ENCODE data around the gene CNN2. TPM values are rescaled to one million over a fixed set of nuclear protein-coding genes. Genes with fewer than 3 reads are reported as not detected.

Gene CNN2
- total and polyA plus RNA-seq, 9 of the 15 experiments (the other 6 are each of a cell fraction or from before 2014, with no cell fraction given), result 12.1 to 174 (median 52.7) TPM

- TF ChIP-seq SREBF1 (IDR thresholded peaks at IDR 0.05; ENCODE audit: borderline replicate concordance, low read depth, low read length) (no peak), SFPQ (IDR thresholded peaks at IDR 0.05; ENCODE audit: low read depth, low read length) (no peak), NUFIP1 (IDR thresholded peaks at IDR 0.05; ENCODE audit: partially characterized antibody) (no peak), PTBP1 (IDR thresholded peaks at IDR 0.05; ENCODE audit: low read depth, low read length) (peak; percentile 63), ZBTB7A (IDR thresholded peaks at IDR 0.05; ENCODE audit: borderline replicate concordance, control insufficient read depth, low read depth, low read length) (peak; percentile 33; the same call in 1 of the 2 replicates), ZNF121 (CRISPR knock-in tag; conservative IDR thresholded peaks at IDR 0.05) (peak; percentile 22; the same call in 1 of the 2 replicates), BCOR (IDR thresholded peaks at IDR 0.05) (peak; percentile 92), ETV1 (tag; conservative IDR thresholded peaks at IDR 0.05; ENCODE audit: low read depth) (no peak), ATF2 (CRISPR knock-in tag; IDR thresholded peaks at IDR 0.05) (0 out of 2 replicates have a peak, but pooled peaks have one; percentile 33), ZNF311 (CRISPR knock-in tag; IDR thresholded peaks at IDR 0.05) (no peak), PHTF2 (CRISPR knock-in tag; IDR thresholded peaks at IDR 0.05) (no peak), MCM7 (IDR thresholded peaks at IDR 0.05) (no peak), TFAP4 (CRISPR knock-in tag; IDR thresholded peaks at IDR 0.05; ENCODE audit: borderline replicate concordance) (peak; percentile 78), SP1 (CRISPR knock-in tag; IDR thresholded peaks at IDR 0.05) (0 out of 2 replicates have a peak, but pooled peaks have one; percentile 3), CHD1 (IDR thresholded peaks at IDR 0.05; ENCODE audit: low read length) (peak; percentile 63), ZNF511 (CRISPR knock-in tag; IDR thresholded peaks at IDR 0.05) (no peak), DLX4 (CRISPR knock-in tag; IDR thresholded peaks at IDR 0.05) (no peak)
These were observed 14.9 kb downstream of the CNN2 start (continued) for GRCh38 chr19:1041272-1041834.
